Loucy (cell line): Measurements from ENCODE around the gene LHCGR.

Experiments used
- H2AFZ ChIP-seq: fragments of 200-600 bp; sonication (generic); 2 replicates; pipeline ENCODE4 v1.6.0; 2016; ENCODE audit warnings: antibody characterized with exemption, mild to moderate bottlenecking, low read length, moderate library complexity
- H3F3A ChIP-seq: fragments of 200-600 bp; 2 replicates; pipeline ENCODE4 v1.6.0; 2016; ENCODE audit warnings: antibody characterized with exemption, low read depth, mild to moderate bottlenecking
- H3K27me3 ChIP-seq: fragments of 200-600 bp; sonication (generic); 2 replicates; pipeline ENCODE4 v1.6.1; 2014; ENCODE audit warnings: low read length, mild to moderate bottlenecking; ENCODE audit not compliant: insufficient read depth, poor library complexity, severe bottlenecking
- H3K36me3 ChIP-seq: fragments of 200-600 bp; sonication (generic); 2 replicates; pipeline ENCODE4 v1.6.1; 2016; ENCODE audit warnings: low read length; ENCODE audit not compliant: insufficient read depth
- H3K4me1 ChIP-seq: fragments of 200-600 bp; sonication (generic); 2 replicates; pipeline ENCODE4 v1.5.1; 2014; ENCODE audit warnings: low read length, mild to moderate bottlenecking; ENCODE audit not compliant: insufficient read depth, poor library complexity, severe bottlenecking
- H3K4me2 ChIP-seq: fragments of 200-600 bp; sonication (generic); 2 replicates; pipeline ENCODE4 v1.6.0; 2014; ENCODE audit warnings: antibody characterized with exemption, low read length, low read depth, mild to moderate bottlenecking; ENCODE audit not compliant: poor library complexity, severe bottlenecking
- H3K4me3 ChIP-seq: fragments of 200-600 bp; sonication (generic); 2 replicates; pipeline ENCODE4 v1.5.1; 2014; ENCODE audit warnings: low read length, mild to moderate bottlenecking, mixed read lengths; ENCODE audit not compliant: poor library complexity, severe bottlenecking
- H3K79me2 ChIP-seq: fragments of 200-600 bp; sonication (generic); 2 replicates; pipeline ENCODE4 v1.6.1; 2014; ENCODE audit warnings: low read length; ENCODE audit not compliant: insufficient read depth
- H3K9ac ChIP-seq: fragments of 200-600 bp; sonication (generic); 2 replicates; pipeline ENCODE4 v1.6.0; 2014; ENCODE audit warnings: mild to moderate bottlenecking, low read depth, low read length, moderate library complexity; ENCODE audit not compliant: poor library complexity, severe bottlenecking
- H3K9me2 ChIP-seq: fragments of 200-600 bp; sonication (generic); replicated peaks from 2 replicates; pipeline ENCODE4 v1.6.1; 2016; ENCODE audit warnings: low read depth, low read length, mixed read lengths
- H3K9me3 ChIP-seq: fragments of 200-600 bp; sonication (generic); 2 replicates; pipeline ENCODE4 v1.6.1; 2014; ENCODE audit warnings: mild to moderate bottlenecking, antibody characterized with exemption, low read length, low read depth; ENCODE audit not compliant: insufficient read depth
- H4K20me1 ChIP-seq: fragments of 200-600 bp; sonication (generic); 2 replicates; pipeline ENCODE4 v1.6.0; 2014; ENCODE audit warnings: antibody characterized with exemption, low read length, mild to moderate bottlenecking; ENCODE audit not compliant: insufficient read depth, poor library complexity, severe bottlenecking
- CTCF ChIP-seq: fragments of 200-600 bp; sonication (generic); conservative IDR thresholded peaks from 2 replicates; pipeline ENCODE4 v1.5.1; 2014; ENCODE audit warnings: mild to moderate bottlenecking, antibody characterized with exemption, low read length
- EZH2phosphoT487 ChIP-seq: fragments of 200-600 bp; IDR thresholded peaks from 2 replicates; pipeline ENCODE4 v1.6.1; 2018; ENCODE audit warnings: antibody characterized with exemption, mild to moderate bottlenecking, moderate library complexity, borderline replicate concordance

The LHCGR gene

GRCh38 chr2:48694149-48694548 is 61.4 kb downstream of the LHCGR start:
- TF ChIP-seq CTCF, result no peak
- no peak for TF ChIP-seq EZH2phosphoT487
- H3K27me3 ChIP-seq, result no peaks in the 10 kb centered on the region
- no peaks in the 10 kb centered on the region for H3K9me3 ChIP-seq
- H3K4me1 ChIP-seq, result no peaks in the 10 kb centered on the region
- H3K4me2 ChIP-seq, result no peak overlapping the region
- no peaks in the 10 kb centered on the region for H3F3A ChIP-seq
- no peaks in the 10 kb centered on the region for H3K36me3 ChIP-seq
- no peaks in the 10 kb centered on the region for H4K20me1 ChIP-seq
- H3K79me2 ChIP-seq, result no peaks in the 10 kb centered on the region
- no peaks in the 10 kb centered on the region for H3K9me2 ChIP-seq
- H2AFZ ChIP-seq, result no peak overlapping the region
- no peak overlapping the region for H3K9ac ChIP-seq
- H3K4me3 ChIP-seq, result no peak overlapping the region

- TF ChIP-seq EZH2phosphoT487, result no peak
- H3K79me2 ChIP-seq, result no peaks in the 10 kb centered on the region
- H2AFZ ChIP-seq, result no peak overlapping the region
- no peaks in the 10 kb centered on the region for H3K9me2 ChIP-seq
- H3K36me3 ChIP-seq, result no peaks in the 10 kb centered on the region
- H4K20me1 ChIP-seq, result no peaks in the 10 kb centered on the region
- no peaks in the 10 kb centered on the region for H3K9me3 ChIP-seq
- no peaks in the 10 kb centered on the region for H3K4me1 ChIP-seq
- H3K9ac ChIP-seq, result no peak overlapping the region
- H3K4me2 ChIP-seq, result no peak overlapping the region
- no peaks in the 10 kb centered on the region for H3F3A ChIP-seq
- no peak overlapping the region for H3K4me3 ChIP-seq
- no peaks in the 10 kb centered on the region for H3K27me3 ChIP-seq
Measured at GRCh38 chr2:48693645-48694044, 61.9 kb downstream of the LHCGR start.

GRCh38 chr2:48693066-48693465 is 62.5 kb downstream of the LHCGR start:
- no peaks in the 10 kb centered on the region for H4K20me1 ChIP-seq
- no peaks in the 10 kb centered on the region for H3F3A ChIP-seq
- H3K27me3 ChIP-seq, result no peaks in the 10 kb centered on the region
- H3K4me1 ChIP-seq, result no peaks in the 10 kb centered on the region
- no peaks in the 10 kb centered on the region for H3K36me3 ChIP-seq
- H3K9ac ChIP-seq, result no peak overlapping the region
- no peak overlapping the region for H2AFZ ChIP-seq
- no peaks in the 10 kb centered on the region for H3K9me2 ChIP-seq
- no peaks in the 10 kb centered on the region for H3K9me3 ChIP-seq
- H3K79me2 ChIP-seq, result no peaks in the 10 kb centered on the region
- H3K4me3 ChIP-seq, result no peak overlapping the region
- no peak overlapping the region for H3K4me2 ChIP-seq
- no peak for TF ChIP-seq CTCF
- TF ChIP-seq EZH2phosphoT487, result no peak

GRCh38 chr2:48691935-48692691 is 63.4 kb downstream of the LHCGR start:
- Histone ChIP-seq H3K79me2 (no peaks in the 10 kb centered on the region), H3F3A (no peaks in the 10 kb centered on the region), H2AFZ (no peak overlapping the region), H3K36me3 (no peaks in the 10 kb centered on the region), H3K4me1 (no peaks in the 10 kb centered on the region), H3K4me2 (no peak overlapping the region), H4K20me1 (no peaks in the 10 kb centered on the region), H3K9me3 (no peaks in the 10 kb centered on the region), H3K9ac (no peak overlapping the region), H3K27me3 (no peaks in the 10 kb centered on the region), H3K4me3 (no peak overlapping the region), H3K9me2 (no peaks in the 10 kb centered on the region)
- TF ChIP-seq EZH2phosphoT487, result no peak
